Endodermal cell (in vitro differentiated cells): ENCODE measurements around the gene LPP. TPM values are rescaled to one million over a fixed set of nuclear protein-coding genes. Genes with fewer than 3 reads are reported as not detected.

ENCODE experiments used
- DNase-seq: peaks from one replicate; pipeline ENCODE4 v3.0.0-alpha.2; 2017
- H3K27ac ChIP-seq: 2 replicates; pipeline ENCODE4 v1.5.1; 2013; ENCODE audit warnings: mild to moderate bottlenecking, low read depth, low read length, moderate library complexity
- H3K27me3 ChIP-seq: 2 replicates; pipeline ENCODE4 v1.6.1; 2013; ENCODE audit warnings: mild to moderate bottlenecking, low read length, moderate library complexity; ENCODE audit not compliant: insufficient read depth, control insufficient read depth, poor library complexity, severe bottlenecking
- H3K36me3 ChIP-seq: 2 replicates; pipeline ENCODE4 v1.7.0; 2013; ENCODE audit warnings: mild to moderate bottlenecking, low read length, moderate library complexity; ENCODE audit not compliant: control insufficient read depth, insufficient read depth
- H3K4me1 ChIP-seq: one replicate; pipeline ENCODE4 v1.7.0; 2013; ENCODE audit warnings: low read length; ENCODE audit not compliant: control insufficient read depth, insufficient read depth
- H3K4me3 ChIP-seq: 2 replicates; pipeline ENCODE4 v1.5.1; 2013; ENCODE audit warnings: mild to moderate bottlenecking, low read length, moderate library complexity
- H3K9ac ChIP-seq: 2 replicates; pipeline ENCODE4 v1.6.1; 2013; ENCODE audit warnings: mild to moderate bottlenecking, low read length, moderate library complexity; ENCODE audit not compliant: poor library complexity, severe bottlenecking; ENCODE audit errors: extremely low read depth
- H3K9me3 ChIP-seq: 2 replicates; pipeline ENCODE4 v1.6.1; 2013; ENCODE audit warnings: mild to moderate bottlenecking, low read length, moderate library complexity; ENCODE audit not compliant: control insufficient read depth
- H3K27ac Mint-ChIP-seq: 2 replicates; pipeline ENCODE4 v1.8.0; 2020; ENCODE audit warnings: mixed read lengths
- H3K27me3 Mint-ChIP-seq: 2 replicates; pipeline ENCODE4 v1.8.0; 2021; ENCODE audit warnings: mild to moderate bottlenecking, mixed read lengths; ENCODE audit not compliant: insufficient read depth
- H3K36me3 Mint-ChIP-seq: 2 replicates; pipeline ENCODE4 v1.8.0; 2020; ENCODE audit warnings: low read depth, mixed read lengths
- H3K4me1 Mint-ChIP-seq: 2 replicates; pipeline ENCODE4 v1.8.0; 2020; ENCODE audit warnings: mixed read lengths
- H3K4me3 Mint-ChIP-seq: 2 replicates; pipeline ENCODE4 v1.8.0; 2020; ENCODE audit warnings: mild to moderate bottlenecking, moderate library complexity, mixed read lengths
- H3K9me3 Mint-ChIP-seq: 2 replicates; pipeline ENCODE4 v1.8.0; 2020; ENCODE audit warnings: mild to moderate bottlenecking, mixed read lengths
- WGBS, 2 experiments: methylation state at CpG; one replicate each; pipeline versions ENCODE4 v1.1.5 to v1.1.7; 2013; ENCODE audit warnings: missing lambda C conversion rate in 2 of 2, mixed read lengths in 1 of 2; ENCODE audit not compliant: insufficient coverage in 1 of 2, insufficient read length in 1 of 2; 5-methylcytosine and 5-hydroxymethylcytosine counted together
- total RNA-seq, 2 donors: library from RNA; stranded (reverse); fragmentation: NEBNext Ultra II Directional in 1 of 2; extraction: Animal tissue kit (Norgen Biotek cat#: 25700) in 1 of 2; gene quantifications; 2 replicates in 1 of 2; 3 replicates in 1 of 2; pipeline ENCODE4 v1.2.1, GENCODE V29; 2021
- TF ChIP-seq, protein P1 (sequence below): fragments of 200-600 bp; sonication (generic); conservative IDR thresholded peaks from 2 replicates; pipeline ENCODE4 v1.5.0; 2021; ENCODE audit warnings: antibody characterized with exemption, mild to moderate bottlenecking

LPP gene
- total RNA-seq, 2 donors from 2014 or later = 78.0 to 105 TPM

DNA sequence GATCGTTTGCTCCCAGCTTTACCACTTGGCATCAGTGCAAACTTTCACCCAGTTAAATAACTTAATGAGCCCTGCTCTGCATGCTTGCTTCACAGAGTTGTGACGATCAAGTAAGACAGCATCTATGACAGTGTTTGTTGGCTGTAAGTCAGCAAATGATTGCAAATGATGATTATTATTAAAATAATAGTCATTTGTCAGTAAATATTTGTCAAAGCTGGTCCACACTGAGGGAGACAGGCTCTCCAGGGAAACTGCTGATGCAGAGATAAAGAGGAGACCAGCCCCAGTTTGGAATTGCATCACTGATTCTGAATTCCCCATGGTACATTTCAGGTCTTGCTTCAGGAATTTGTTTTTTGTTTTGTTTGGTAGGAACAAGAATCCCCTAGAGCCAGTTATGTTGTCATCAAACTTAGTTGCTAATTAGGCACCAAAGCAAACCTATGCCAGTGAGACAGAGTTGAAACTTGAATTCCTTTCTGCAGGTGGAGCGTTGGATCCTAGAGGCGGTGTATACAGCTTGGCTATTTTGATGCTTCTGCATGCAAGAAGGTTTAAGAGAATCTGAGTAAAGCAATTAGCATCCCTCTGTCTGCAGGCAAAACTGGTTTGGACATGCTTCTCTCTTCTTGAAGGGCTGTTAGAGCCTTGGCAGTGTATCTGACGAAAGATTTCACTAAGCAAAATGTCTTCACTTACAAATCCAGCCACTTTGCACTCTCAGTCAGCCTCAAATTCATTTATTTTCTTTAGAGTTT, 679.2 kb downstream of the LPP start:
- peaks cover 6% of the 10 kb centered on the region for H3K4me1 Mint-ChIP-seq
- no peaks in the 10 kb centered on the region for H3K27me3 ChIP-seq
- H3K4me1 ChIP-seq = no peaks in the 10 kb centered on the region
- TF ChIP-seq, protein P1, sequence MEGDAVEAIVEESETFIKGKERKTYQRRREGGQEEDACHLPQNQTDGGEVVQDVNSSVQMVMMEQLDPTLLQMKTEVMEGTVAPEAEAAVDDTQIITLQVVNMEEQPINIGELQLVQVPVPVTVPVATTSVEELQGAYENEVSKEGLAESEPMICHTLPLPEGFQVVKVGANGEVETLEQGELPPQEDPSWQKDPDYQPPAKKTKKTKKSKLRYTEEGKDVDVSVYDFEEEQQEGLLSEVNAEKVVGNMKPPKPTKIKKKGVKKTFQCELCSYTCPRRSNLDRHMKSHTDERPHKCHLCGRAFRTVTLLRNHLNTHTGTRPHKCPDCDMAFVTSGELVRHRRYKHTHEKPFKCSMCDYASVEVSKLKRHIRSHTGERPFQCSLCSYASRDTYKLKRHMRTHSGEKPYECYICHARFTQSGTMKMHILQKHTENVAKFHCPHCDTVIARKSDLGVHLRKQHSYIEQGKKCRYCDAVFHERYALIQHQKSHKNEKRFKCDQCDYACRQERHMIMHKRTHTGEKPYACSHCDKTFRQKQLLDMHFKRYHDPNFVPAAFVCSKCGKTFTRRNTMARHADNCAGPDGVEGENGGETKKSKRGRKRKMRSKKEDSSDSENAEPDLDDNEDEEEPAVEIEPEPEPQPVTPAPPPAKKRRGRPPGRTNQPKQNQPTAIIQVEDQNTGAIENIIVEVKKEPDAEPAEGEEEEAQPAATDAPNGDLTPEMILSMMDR = no peak
- no peaks in the 10 kb centered on the region for H3K27me3 Mint-ChIP-seq
- no peaks in the 10 kb centered on the region for H3K9me3 Mint-ChIP-seq
- no peaks in the 10 kb centered on the region for H3K36me3 Mint-ChIP-seq
- H3K27ac Mint-ChIP-seq = no peak overlapping the region
- no peak overlapping the region for H3K9ac ChIP-seq
- no peaks in the 10 kb centered on the region for H3K36me3 ChIP-seq
- H3K4me3 Mint-ChIP-seq = no peak overlapping the region
- no peak overlapping the region for H3K27ac ChIP-seq
- DNase-seq = no peak
- 91 to 93% methylated on average over 5 of the region's 5 CpGs for WGBS, 2 experiments
- no peak overlapping the region for H3K4me3 ChIP-seq
- H3K9me3 ChIP-seq = no peaks in the 10 kb centered on the region

DNA sequence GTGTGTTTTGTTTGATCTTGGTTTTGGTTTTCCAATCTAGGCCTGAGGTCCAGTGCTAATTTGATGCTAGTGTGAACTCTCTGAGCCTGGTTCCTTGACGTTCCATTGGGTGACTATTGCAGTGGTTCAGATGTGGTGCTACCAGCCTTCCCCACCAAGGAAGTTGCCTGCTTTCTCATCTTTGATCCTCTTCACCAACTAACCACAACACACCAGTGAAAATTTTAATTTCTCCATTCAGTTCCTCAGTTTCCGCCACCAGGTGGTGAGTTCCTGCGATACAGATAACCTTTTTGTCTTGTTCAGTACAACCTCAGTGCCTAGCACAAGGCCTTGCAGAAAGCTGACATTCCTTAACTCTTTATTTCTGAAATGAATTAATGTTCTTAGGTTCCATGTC, 680.4 kb downstream of the LPP start:
- Histone ChIP-seq H3K27ac (no peak overlapping the region), H3K4me3 (no peak overlapping the region), H3K27me3 (no peaks in the 10 kb centered on the region), H3K4me1 (no peaks in the 10 kb centered on the region), H3K9ac (no peak overlapping the region), H3K36me3 (no peaks in the 10 kb centered on the region), H3K9me3 (no peaks in the 10 kb centered on the region)
- WGBS, 2 experiments = 86 to 93% methylated on average over 1 to 3 of the region's 3 CpGs
- peaks cover 5% of the 10 kb centered on the region for H3K36me3 Mint-ChIP-seq
- peaks cover under 1% of the 10 kb centered on the region for H3K4me1 Mint-ChIP-seq
- H3K9me3 Mint-ChIP-seq = peaks cover 4% of the 10 kb centered on the region
- H3K27me3 Mint-ChIP-seq = peaks cover 1% of the 10 kb centered on the region
- DNase-seq = no peak
- TF ChIP-seq, protein P1 = peak; percentile 31
- H3K4me3 Mint-ChIP-seq = no peak overlapping the region
- H3K27ac Mint-ChIP-seq = no peak overlapping the region

DNA sequence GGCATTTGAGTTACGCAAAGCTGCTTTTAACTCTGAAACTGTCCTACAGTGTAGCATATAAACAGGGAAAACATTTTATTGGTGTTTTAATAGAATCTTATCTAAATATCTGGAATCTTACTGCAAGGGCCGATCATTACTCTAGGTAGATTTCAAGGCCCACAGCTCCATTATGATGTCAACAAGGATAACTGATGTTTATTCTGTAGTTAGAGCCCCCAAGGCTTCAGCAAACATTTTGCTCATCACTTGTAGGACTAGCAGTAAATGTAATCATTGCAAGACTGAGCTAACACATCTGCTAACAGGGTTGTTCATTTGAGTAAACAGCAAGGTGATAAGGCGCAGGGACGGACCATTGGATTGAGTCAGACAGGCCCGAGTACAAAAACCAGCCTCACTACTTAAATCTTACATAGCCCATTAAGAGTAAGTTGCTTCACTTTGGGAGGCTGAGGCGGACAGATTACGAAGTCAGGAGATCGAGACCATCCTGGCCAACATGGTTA, 685.3 kb downstream of the LPP start:
- Mint-ChIP-seq H3K4me1 (no peaks in the 10 kb centered on the region), H3K4me3 (no peak overlapping the region), H3K36me3 (peaks cover 7% of the 10 kb centered on the region), H3K27me3 (peaks cover 1% of the 10 kb centered on the region), H3K9me3 (peaks cover 4% of the 10 kb centered on the region), H3K27ac (no peak overlapping the region)
- no peaks in the 10 kb centered on the region for H3K4me1 ChIP-seq
- no peak overlapping the region for H3K27ac ChIP-seq
- no peak overlapping the region for H3K4me3 ChIP-seq
- DNase-seq = no peak
- H3K9ac ChIP-seq = no peak overlapping the region
- WGBS, 2 experiments = 87 to 91% methylated on average over 5 to 8 of the region's 8 CpGs
- TF ChIP-seq, protein P1 = no peak
- no peaks in the 10 kb centered on the region for H3K36me3 ChIP-seq
- H3K27me3 ChIP-seq = no peaks in the 10 kb centered on the region
- no peaks in the 10 kb centered on the region for H3K9me3 ChIP-seq
